ENCODE results near the gene SPAG9. TPM values are rescaled to one million over a fixed set of nuclear protein-coding genes. Genes with fewer than 3 reads are reported as not detected.
"Not testable (repeated sequence)": the region's sequence is repeated elsewhere in the genome, so short reads cannot be mapped to it uniquely, and the experiment has no call there.

SPAG9 gene
- total and polyA plus RNA-seq, 2 donors (not counting 1 experiment from before 2014, with no cell fraction given) = 8.6 to 64.1 TPM

GRCh38 chr17:51112303-51113222, 8.1 kb downstream of the SPAG9 start:
- H3K79me2 ChIP-seq (ENCODE audit: control insufficient read depth, insufficient read depth, low read length) = peaks cover 99% of the 10 kb centered on the region
- H3K4me2 ChIP-seq (replicated peaks; ENCODE audit: low read depth, low read length, poor library complexity, severe bottlenecking); H3K9me3 ChIP-seq (ENCODE audit: control extremely low read depth in 1 of 3, control insufficient read depth in 2 of 3, insufficient read depth in 1 of 3, low read length in 2 of 3); intact Hi-C loops (cut with micrococcal nuclease); H3K9ac ChIP-seq (ENCODE audit: low read length); H3K36me3 ChIP-seq (replicated peaks in 1 of 2; ENCODE audit: control extremely low read depth in 1 of 2, control insufficient read depth in 1 of 2, extremely low read depth in 1 of 2, insufficient read depth in 2 of 2, low read length in 1 of 2); H3K9me3 Mint-ChIP-seq (ENCODE audit: insufficient read depth); H2AFZ ChIP-seq (ENCODE audit: insufficient read depth, low read depth, low read length, poor library complexity, severe bottlenecking); H3K27me3 ChIP-seq (replicated peaks in 1 of 4; ENCODE audit: control extremely low read depth in 1 of 4, control insufficient read depth in 3 of 4, insufficient read depth in 4 of 4, low read length in 3 of 4); H3K27ac ChIP-seq (ENCODE audit: low read length in 2 of 2); DNase-seq; H3K27me3 Mint-ChIP-seq; H3K4me3 Mint-ChIP-seq; POLR2A ChIA-PET; H3K4me3 ChIP-seq (ENCODE audit: control extremely low read depth in 1 of 5, extremely low read depth in 1 of 5, insufficient read depth in 1 of 5, low read depth in 2 of 5, low read length in 4 of 5); ATAC-seq (ENCODE audit: low read depth); H3K27ac Mint-ChIP-seq: not testable (repeated sequence)
- peaks cover 18% of the 10 kb centered on the region for H3K4me1 Mint-ChIP-seq
- CTCF ChIA-PET = interaction anchor here (0.6 kb wide), 1 partner anchor 10 kb away, joined by 4 read pairs; no protein-coding TSS in a partner anchor
- H4K20me1 ChIP-seq (ENCODE audit: control insufficient read depth, insufficient read depth, low read length, poor library complexity, severe bottlenecking) = peaks cover 42% of the 10 kb centered on the region
- 83% methylated on average over 7 of the region's 16 CpGs for WGBS (ENCODE audit: insufficient coverage)
- H3K4me1 ChIP-seq (ENCODE audit: control insufficient read depth in 2 of 2, insufficient read depth in 2 of 2, low read length in 2 of 2) = peaks cover 6 to 11% of the 10 kb centered on the region in 2 donors

- no peak overlapping the region for H3K4me3 ChIP-seq (ENCODE audit: control extremely low read depth in 1 of 5, extremely low read depth in 1 of 5, insufficient read depth in 1 of 5, low read depth in 2 of 5, low read length in 4 of 5)
- TF ChIP-seq, protein P1, sequence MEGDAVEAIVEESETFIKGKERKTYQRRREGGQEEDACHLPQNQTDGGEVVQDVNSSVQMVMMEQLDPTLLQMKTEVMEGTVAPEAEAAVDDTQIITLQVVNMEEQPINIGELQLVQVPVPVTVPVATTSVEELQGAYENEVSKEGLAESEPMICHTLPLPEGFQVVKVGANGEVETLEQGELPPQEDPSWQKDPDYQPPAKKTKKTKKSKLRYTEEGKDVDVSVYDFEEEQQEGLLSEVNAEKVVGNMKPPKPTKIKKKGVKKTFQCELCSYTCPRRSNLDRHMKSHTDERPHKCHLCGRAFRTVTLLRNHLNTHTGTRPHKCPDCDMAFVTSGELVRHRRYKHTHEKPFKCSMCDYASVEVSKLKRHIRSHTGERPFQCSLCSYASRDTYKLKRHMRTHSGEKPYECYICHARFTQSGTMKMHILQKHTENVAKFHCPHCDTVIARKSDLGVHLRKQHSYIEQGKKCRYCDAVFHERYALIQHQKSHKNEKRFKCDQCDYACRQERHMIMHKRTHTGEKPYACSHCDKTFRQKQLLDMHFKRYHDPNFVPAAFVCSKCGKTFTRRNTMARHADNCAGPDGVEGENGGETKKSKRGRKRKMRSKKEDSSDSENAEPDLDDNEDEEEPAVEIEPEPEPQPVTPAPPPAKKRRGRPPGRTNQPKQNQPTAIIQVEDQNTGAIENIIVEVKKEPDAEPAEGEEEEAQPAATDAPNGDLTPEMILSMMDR (IDR thresholded peaks at IDR 0.05) = no peak
- TF ChIP-seq EZH2 (IDR thresholded peaks at IDR 0.05; ENCODE audit: borderline replicate concordance, insufficient read depth, low read depth, low read length, poor library complexity, severe bottlenecking) = no peak
- peaks cover 19% of the 10 kb centered on the region for H3K4me1 Mint-ChIP-seq
- WGBS (ENCODE audit: insufficient coverage) = no CpG with 5 or more reads among the region's 1 CpG
- no peak overlapping the region for H3K27ac ChIP-seq (ENCODE audit: low read length in 2 of 2)
- H3K27ac Mint-ChIP-seq = no peak overlapping the region
- H3K9me3 ChIP-seq (ENCODE audit: control extremely low read depth in 1 of 3, control insufficient read depth in 2 of 3, insufficient read depth in 1 of 3, low read length in 2 of 3) = no peaks in the 10 kb centered on the region
- peaks cover 90% of the 10 kb centered on the region for H3K79me2 ChIP-seq (ENCODE audit: control insufficient read depth, insufficient read depth, low read length)
- peaks cover 55% of the 10 kb centered on the region for H4K20me1 ChIP-seq (ENCODE audit: control insufficient read depth, insufficient read depth, low read length, poor library complexity, severe bottlenecking)
- no peaks in the 10 kb centered on the region for H3K27me3 Mint-ChIP-seq
- CTCF ChIA-PET = no interaction called here
- DNase-seq = no peak
- no peak overlapping the region for H3K9ac ChIP-seq (ENCODE audit: low read length)
- no peak overlapping the region for H2AFZ ChIP-seq (ENCODE audit: insufficient read depth, low read depth, low read length, poor library complexity, severe bottlenecking)
- intact Hi-C loops (cut with micrococcal nuclease) = no loop called here
- POLR2A ChIA-PET = no interaction called here
- H3K4me2 ChIP-seq (replicated peaks; ENCODE audit: low read depth, low read length, poor library complexity, severe bottlenecking) = no peak overlapping the region
- peaks cover 2 to 6% of the 10 kb centered on the region in 2 experiments for H3K36me3 ChIP-seq (replicated peaks in 1 of 2; ENCODE audit: control extremely low read depth in 1 of 2, control insufficient read depth in 1 of 2, extremely low read depth in 1 of 2, insufficient read depth in 2 of 2, low read length in 1 of 2)
- H3K27me3 ChIP-seq (replicated peaks in 1 of 4; ENCODE audit: control extremely low read depth in 1 of 4, control insufficient read depth in 3 of 4, insufficient read depth in 4 of 4, low read length in 3 of 4) = no peaks in the 10 kb centered on the region
- peaks cover 0 to 4% of the 10 kb centered on the region in 2 donors for H3K4me1 ChIP-seq (ENCODE audit: control insufficient read depth in 2 of 2, insufficient read depth in 2 of 2, low read length in 2 of 2)
- ATAC-seq (ENCODE audit: low read depth) = no peak
- no peak overlapping the region for H3K4me3 Mint-ChIP-seq
- H3K9me3 Mint-ChIP-seq (ENCODE audit: insufficient read depth) = no peaks in the 10 kb centered on the region
Measured at GRCh38 chr17:51107778-51108177, 12.9 kb downstream of the SPAG9 start.

Measured in B cell (primary cell).